HepG2 (cell line): Measurements from ENCODE around the gene MUC13. TPM values are rescaled to one million over a fixed set of nuclear protein-coding genes. Genes with fewer than 3 reads are reported as not detected.

ENCODE experiments used
- AKNA ChIP-seq: sonication (generic); formaldehyde crosslinking; IDR thresholded peaks from 2 replicates; pipeline ENCODE4 v1.4.0; 2020; ENCODE audit warnings: missing genetic modification reagents, borderline replicate concordance
- GABPA ChIP-seq, 2 experiments: IDR thresholded peaks; 2 replicates each; pipeline ENCODE4 v1.6.1; 2011 to 2016; ENCODE audit warnings: low read depth in 2 of 2, low read length in 1 of 2, missing biosample characterization in 1 of 2, missing genetic modification characterization in 1 of 2
- GZF1 ChIP-seq: sonication (generic); formaldehyde crosslinking; IDR thresholded peaks from 2 replicates; pipeline ENCODE4 v1.5.1; 2020; ENCODE audit warnings: mild to moderate bottlenecking, missing genetic modification reagents
- KLF13 ChIP-seq: sonication (generic); formaldehyde crosslinking; IDR thresholded peaks from 2 replicates; pipeline ENCODE4 v1.4.0; 2020; ENCODE audit warnings: mild to moderate bottlenecking, missing genetic modification reagents
- NR2F2 ChIP-seq: IDR thresholded peaks from 2 replicates; pipeline ENCODE4 v1.6.1; 2012; ENCODE audit warnings: low read depth, inconsistent platforms, borderline replicate concordance
- RELA ChIP-seq: sonication (generic); formaldehyde crosslinking; IDR thresholded peaks from 2 replicates; pipeline ENCODE4 v1.4.0; 2020; ENCODE audit warnings: missing genetic modification reagents
- REST ChIP-seq, 2 experiments: IDR thresholded peaks; 2 replicates each; pipeline ENCODE4 v1.6.1; 2011 to 2012; ENCODE audit warnings: low read length in 2 of 2, borderline replicate concordance in 1 of 2, low read depth in 1 of 2, mild to moderate bottlenecking in 1 of 2, moderate library complexity in 1 of 2
- SIX4 ChIP-seq: sonication (generic); formaldehyde crosslinking; IDR thresholded peaks from 2 replicates; pipeline ENCODE4 v1.4.0; 2020; ENCODE audit warnings: missing genetic modification reagents
- SP5 ChIP-seq: IDR thresholded peaks from 2 replicates; pipeline ENCODE4 v1.6.1; 2016; ENCODE audit warnings: low read depth, borderline replicate concordance
- STAG1 ChIP-seq: sonication (generic); formaldehyde crosslinking; IDR thresholded peaks from 2 replicates; pipeline ENCODE4 v1.4.0; 2020; ENCODE audit warnings: missing genetic modification reagents
- ZBTB39 ChIP-seq: sonication (generic); formaldehyde crosslinking; IDR thresholded peaks from 2 replicates; pipeline ENCODE4 v1.5.0; 2020; ENCODE audit warnings: missing genetic modification reagents
- ZNF362 ChIP-seq: sonication (generic); formaldehyde crosslinking; IDR thresholded peaks from 2 replicates; pipeline ENCODE4 v1.4.0; 2020; ENCODE audit warnings: missing genetic modification reagents, mild to moderate bottlenecking, borderline replicate concordance
- ZNF552 ChIP-seq: sonication (generic); formaldehyde crosslinking; IDR thresholded peaks from 2 replicates; pipeline ENCODE4 v1.9.0; 2022; ENCODE audit warnings: missing genetic modification reagents, mild to moderate bottlenecking, borderline replicate concordance
- ZNF580 ChIP-seq: IDR thresholded peaks from 2 replicates; pipeline ENCODE4 v1.6.1; 2016; ENCODE audit warnings: low read depth, borderline replicate concordance
- ZNF674 ChIP-seq: sonication (generic); formaldehyde crosslinking; IDR thresholded peaks from 2 replicates; pipeline ENCODE4 v1.5.0; 2020; ENCODE audit warnings: low read depth, mild to moderate bottlenecking, missing genetic modification reagents
- ZNF709 ChIP-seq: sonication (generic); formaldehyde crosslinking; IDR thresholded peaks from 2 replicates; pipeline ENCODE4 v1.5.0; 2020; ENCODE audit warnings: mild to moderate bottlenecking, missing genetic modification reagents
- polyA plus RNA-seq, 8 experiments: library from polyadenylated mRNA; depleted of rRNA in 3 of 8; stranded (reverse) in 7 of 8; unstranded in 1 of 8; fragments of >200 nt; fragmentation: Illumina TruSeq in 4 of 8; extraction: Trizol in 4 of 8; gene quantifications; 2 replicates each; pipeline versions ENCODE4 v1.2.1 to v1.2.3, GENCODE V29; 2011 to 2016; ENCODE audit warnings: low read depth in 4 of 8, missing spikeins in 1 of 8, mixed read lengths in 1 of 8; ENCODE audit not compliant: insufficient read depth in 1 of 8
- total RNA-seq, 5 experiments: library from RNA; depleted of rRNA; stranded (reverse); fragments of >200 nt; fragmentation: Illumina TruSeq; extraction: Trizol; gene quantifications; 2 replicates each; pipeline ENCODE4 v1.2.3, GENCODE V29; 2016; ENCODE audit warnings: low read depth in 1 of 5

The MUC13 gene
- total and polyA plus RNA-seq, 2 of the 13 experiments (the other 11 are each of a cell fraction or from before 2014, with no cell fraction given), result 0.04 to 1.2 TPM

GRCh38 chr3:124886168-124887056 is 48.1 kb downstream of the MUC13 start (continued):
- TF ChIP-seq AKNA (CRISPR knock-in tag) (no peak), GABPA (IDR thresholded peaks at IDR 0.05; ENCODE audit: low read depth, low read length) (no peak), GABPA (CRISPR knock-in tag; IDR thresholded peaks at IDR 0.05; ENCODE audit: low read depth) (no peak), ZNF552 (CRISPR knock-in tag) (no peak), SIX4 (CRISPR knock-in tag) (no peak), GZF1 (CRISPR knock-in tag) (no peak), ZBTB39 (CRISPR knock-in tag) (no peak), ZNF674 (CRISPR knock-in tag) (no peak), SP5 (CRISPR knock-in tag) (peak; percentile 49), REST (IDR thresholded peaks at IDR 0.05; ENCODE audit: borderline replicate concordance in 1 of 2, low read depth in 1 of 2, low read length in 2 of 2) (no peak; a peak in 1 of 4 replicates), RELA (CRISPR knock-in tag) (no peak), ZNF709 (CRISPR knock-in tag) (no peak), NR2F2 (no peak), STAG1 (CRISPR knock-in tag) (peak; percentile 22), KLF13 (CRISPR knock-in tag) (no peak), ZNF580 (CRISPR knock-in tag) (peak; percentile 52; the same call in 1 of the 2 replicates), ZNF362 (no peak)
